GM12875 (cell line): ENCODE data around the gene CA9.

Experiments used
- H3K4me3 ChIP-seq: one replicate; pipeline ENCODE4 v1.5.1; 2011; ENCODE audit warnings: low read depth, low read length, control low read depth
- TF ChIP-seq, protein P1 (sequence below): IDR thresholded peaks from 2 replicates; pipeline ENCODE4 v1.5.1; 2011; ENCODE audit warnings: low read depth, mild to moderate bottlenecking, control low read depth, inconsistent platforms, low read length, moderate library complexity, borderline replicate concordance; ENCODE audit not compliant: insufficient read depth

Gene CA9

DNA sequence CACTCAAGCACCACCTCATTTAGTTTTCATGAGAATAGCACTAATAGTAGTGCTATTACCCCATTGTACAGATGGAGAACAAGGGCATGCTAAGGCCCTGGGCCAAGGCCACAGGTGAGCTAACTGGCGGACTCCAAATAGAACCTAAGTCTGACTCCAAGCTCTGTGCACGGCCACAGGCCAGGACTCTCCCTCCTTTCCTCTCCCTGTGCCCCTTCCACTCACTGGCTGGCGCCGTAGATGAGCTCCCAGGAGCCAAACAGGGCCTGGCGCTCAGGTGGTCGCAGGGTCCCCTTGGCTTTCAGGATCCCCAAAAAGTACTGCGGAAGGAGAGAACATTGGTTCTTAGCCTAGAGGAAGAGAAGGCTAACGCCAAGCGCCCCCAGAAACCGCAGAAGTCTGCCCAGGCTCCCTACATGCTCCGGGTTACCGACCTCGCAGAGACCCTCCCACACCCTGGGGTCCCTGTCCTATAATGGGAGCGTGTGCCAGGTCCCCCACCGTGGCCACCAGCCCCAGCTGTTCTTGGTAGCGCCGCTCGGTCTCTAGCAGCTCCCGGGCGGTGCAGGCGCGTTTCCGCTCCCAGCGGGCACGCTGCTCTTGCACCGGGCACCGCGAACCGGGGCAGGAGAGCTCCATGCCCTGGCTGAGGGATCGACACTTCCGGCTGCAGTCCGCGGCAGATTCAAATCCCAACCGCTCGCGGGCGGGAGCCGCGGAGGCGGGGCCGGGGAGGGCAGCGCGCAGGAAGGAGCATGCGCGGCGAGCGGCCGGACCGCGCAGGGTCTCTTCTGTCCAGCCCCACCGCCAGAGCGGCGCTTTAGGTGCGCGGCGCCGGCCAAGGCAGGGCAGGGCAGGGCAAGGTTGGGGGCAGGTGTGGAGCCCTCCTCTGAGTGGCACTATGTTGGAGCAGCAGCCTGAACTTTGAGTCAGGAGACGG, 8.9 kb upstream of the CA9 start, which contains the start of gene ARHGEF39:
Gene ARHGEF39 (minus strand): TSS at position 665 of the 940 bp plus-strand sequence. CDS start 26 bp downstream, at position 639.
- TF ChIP-seq, protein P1, sequence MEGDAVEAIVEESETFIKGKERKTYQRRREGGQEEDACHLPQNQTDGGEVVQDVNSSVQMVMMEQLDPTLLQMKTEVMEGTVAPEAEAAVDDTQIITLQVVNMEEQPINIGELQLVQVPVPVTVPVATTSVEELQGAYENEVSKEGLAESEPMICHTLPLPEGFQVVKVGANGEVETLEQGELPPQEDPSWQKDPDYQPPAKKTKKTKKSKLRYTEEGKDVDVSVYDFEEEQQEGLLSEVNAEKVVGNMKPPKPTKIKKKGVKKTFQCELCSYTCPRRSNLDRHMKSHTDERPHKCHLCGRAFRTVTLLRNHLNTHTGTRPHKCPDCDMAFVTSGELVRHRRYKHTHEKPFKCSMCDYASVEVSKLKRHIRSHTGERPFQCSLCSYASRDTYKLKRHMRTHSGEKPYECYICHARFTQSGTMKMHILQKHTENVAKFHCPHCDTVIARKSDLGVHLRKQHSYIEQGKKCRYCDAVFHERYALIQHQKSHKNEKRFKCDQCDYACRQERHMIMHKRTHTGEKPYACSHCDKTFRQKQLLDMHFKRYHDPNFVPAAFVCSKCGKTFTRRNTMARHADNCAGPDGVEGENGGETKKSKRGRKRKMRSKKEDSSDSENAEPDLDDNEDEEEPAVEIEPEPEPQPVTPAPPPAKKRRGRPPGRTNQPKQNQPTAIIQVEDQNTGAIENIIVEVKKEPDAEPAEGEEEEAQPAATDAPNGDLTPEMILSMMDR, result peak; percentile 37; the same call in 1 of the 2 replicates
- peak within 1 kb of the TSS; percentile 70 for H3K4me3 ChIP-seq

DNA sequence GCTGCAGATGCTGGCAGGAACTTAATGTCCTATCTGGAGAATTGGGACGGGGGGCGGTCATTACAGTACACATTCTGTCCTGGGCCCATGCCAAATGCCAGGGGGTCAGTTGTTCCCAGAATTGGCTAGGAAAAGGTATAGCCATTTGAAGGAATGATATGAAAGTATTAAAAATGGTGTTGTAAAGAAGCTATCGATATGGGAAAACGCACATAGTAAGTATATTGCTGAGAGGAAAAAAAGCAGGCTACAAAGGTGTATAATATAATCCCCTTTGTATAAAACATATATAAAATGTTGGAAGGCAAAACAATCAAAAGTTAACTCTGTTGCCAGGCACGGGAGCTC, 8.3 kb upstream of the CA9 start:
- peak overlapping the region; percentile 70 for H3K4me3 ChIP-seq
- TF ChIP-seq, protein P1, result no peak

DNA sequence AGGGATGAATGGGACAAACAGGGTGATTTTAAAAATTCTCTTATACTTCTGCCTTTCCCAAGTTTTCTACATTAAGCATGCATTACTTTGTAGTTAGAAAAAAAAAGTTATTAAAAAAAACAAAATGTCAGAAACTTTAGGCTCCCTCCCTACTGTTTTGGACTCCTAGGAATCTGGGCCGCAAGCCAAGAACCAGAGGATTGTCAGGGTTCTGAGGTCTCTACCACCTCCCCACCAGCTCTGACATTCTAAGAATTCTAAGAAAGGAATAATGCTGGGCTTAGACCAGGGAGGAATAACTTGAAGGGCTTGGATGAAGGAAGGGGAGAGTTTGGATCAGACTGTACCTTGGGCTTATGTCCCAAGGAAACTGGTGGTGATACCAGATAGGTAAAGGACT, 7.7 kb upstream of the CA9 start:
- TF ChIP-seq, protein P1, result no peak
- no peak overlapping the region for H3K4me3 ChIP-seq

DNA sequence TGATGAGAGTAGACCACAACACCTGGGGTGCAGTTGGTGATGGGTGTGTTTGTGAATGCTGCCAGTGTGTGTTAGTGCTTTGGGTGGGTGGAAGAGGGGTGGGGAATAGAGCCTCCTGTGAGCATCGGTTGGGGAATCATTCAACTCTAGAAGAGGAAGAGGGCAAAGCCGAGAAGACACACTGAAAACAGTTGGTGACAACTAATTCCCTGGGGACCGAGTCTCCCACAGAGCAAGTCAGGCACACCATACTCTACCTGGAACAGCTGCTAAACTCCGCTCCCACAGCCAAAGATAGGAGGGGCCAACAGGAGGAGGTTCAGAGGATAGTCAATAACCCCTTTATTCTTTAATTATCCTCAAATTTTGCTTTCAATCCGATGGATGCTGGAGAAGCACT, 7.2 kb upstream of the CA9 start:
- TF ChIP-seq, protein P1, result no peak
- no peak overlapping the region for H3K4me3 ChIP-seq

DNA sequence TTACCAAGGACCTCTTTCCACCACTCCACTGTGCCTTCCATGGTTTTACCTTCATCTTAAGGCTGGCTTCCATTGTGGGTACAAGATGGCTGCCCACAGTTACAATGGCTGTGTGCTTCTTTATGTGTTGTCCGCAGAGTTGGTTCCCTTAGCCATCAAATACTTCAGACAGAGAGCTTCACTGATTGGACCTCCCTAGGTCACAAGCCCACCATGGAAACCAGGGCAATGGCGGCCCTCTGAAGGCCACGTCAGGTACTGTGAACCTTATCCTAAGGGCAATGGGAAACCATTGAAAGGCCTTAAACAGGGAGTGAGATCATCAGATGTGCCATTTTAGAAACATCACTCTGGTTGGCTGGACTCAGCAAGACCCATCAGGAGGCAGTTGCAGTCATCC, 5.8 kb upstream of the CA9 start:
- TF ChIP-seq, protein P1, result no peak
- H3K4me3 ChIP-seq, result no peak overlapping the region

DNA sequence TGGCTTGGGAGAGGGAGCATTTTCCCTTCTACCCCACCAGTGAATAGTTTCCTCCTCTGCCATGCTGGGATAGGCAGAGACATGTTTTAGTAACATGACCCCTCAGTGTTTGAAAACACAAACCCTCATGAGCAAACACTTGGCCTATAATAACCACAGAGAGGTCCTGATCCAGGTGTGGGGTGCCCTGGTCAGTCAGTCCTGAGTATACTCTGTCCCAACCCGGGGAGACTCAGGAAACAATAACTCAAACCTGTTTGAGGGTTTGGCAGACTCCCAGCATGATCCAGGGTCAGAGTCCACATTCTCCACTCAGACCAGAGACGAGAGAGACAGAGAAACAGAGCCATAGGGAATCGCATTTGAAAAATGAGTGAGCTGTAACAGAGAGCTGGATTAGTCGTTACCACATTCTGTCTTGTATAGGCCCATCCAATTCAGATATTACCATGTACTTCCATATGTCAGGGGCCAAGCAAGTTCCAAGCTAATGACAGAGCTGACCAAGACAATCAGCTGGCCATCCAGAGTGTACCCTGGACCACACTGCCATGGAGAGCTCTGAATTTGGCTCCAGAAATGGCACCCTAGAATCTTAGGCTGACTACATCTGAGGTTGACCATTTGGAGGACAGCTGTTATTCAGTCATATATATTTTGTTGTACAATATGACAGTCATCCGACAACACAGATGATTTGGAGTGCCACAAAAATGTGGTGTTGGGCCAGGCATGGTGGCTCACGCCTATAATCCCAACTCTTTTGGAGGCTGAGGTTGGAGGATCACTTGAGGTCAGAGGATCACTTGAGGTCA, 4.2 kb upstream of the CA9 start:
- TF ChIP-seq, protein P1, result no peak
- no peak overlapping the region for H3K4me3 ChIP-seq
